NCI-H510A (cell line): ENCODE data around the gene KDM4F.
"Not testable (repeated sequence)": the region's sequence is repeated elsewhere in the genome, so short reads cannot be mapped to it uniquely, and the experiment has no call there.

Source experiments
- DNase-seq: peaks from one replicate; lab custom pipeline; 2025; lab: John Stamatoyannopoulos, UW

Gene KDM4F

GRCh38 chr11:95049122-95049521 is at the start of gene KDM4F:
Gene KDM4F (plus strand): TSS chr11:95049422.
- not testable (repeated sequence) for DNase-seq

DNA sequence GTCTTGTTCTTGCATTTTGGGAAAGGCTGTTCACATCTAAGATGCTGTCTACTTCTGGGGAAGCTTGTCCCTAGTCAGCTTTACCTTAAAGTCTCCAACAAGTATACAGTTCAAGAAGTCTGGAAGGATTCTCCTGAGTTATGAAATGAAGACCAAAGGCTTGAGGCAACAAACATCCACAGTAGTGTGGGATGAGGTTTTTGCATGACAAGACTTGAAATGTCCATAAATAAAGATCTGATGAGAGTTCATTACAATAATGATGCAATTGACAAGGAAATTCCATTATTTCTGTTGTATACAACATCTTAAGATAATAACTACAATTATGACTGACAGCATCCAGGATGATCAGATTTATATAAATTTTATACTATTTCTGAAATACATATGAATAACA is 45.5 kb upstream of the KDM4F start:
- no peak for DNase-seq

- DNase-seq, result no peak
Observed at GRCh38 chr11:95005642-95006041, 43.6 kb upstream of the KDM4F start.

- DNase-seq, result no peak
Observed at GRCh38 chr11:95011376-95011775, 37.8 kb upstream of the KDM4F start.

DNA sequence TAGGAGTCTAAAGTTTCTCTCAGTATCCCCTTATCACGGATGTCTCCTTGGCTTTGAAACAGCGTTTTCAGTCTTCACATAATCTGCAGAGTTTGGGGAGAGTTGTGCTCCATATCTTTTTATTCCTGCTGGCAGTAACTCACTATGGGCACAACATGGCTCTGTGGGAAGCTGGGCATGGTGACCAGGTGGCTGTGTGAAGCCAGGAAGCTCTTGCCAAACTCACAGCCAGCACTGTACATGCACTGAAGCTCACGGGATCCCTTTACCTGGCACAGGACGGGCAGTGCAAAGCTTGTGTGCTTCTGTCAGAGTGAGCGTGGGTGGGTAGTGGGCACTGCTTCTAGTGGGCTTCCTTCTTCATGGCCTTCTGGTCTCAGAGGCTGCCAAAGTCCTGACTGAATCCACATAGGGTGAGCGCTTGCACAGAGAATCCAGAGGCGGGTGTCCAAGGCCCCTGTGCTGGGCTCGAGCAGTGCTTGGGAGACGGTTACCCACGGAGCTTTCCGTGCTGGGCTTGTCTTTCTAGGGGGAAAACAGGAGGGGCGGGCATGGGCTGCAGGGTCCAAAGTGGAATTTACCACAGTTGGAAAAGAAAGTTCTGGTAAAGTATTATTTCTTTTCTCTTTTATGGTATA is 34.9 kb upstream of the KDM4F start:
- no peak for DNase-seq

DNA sequence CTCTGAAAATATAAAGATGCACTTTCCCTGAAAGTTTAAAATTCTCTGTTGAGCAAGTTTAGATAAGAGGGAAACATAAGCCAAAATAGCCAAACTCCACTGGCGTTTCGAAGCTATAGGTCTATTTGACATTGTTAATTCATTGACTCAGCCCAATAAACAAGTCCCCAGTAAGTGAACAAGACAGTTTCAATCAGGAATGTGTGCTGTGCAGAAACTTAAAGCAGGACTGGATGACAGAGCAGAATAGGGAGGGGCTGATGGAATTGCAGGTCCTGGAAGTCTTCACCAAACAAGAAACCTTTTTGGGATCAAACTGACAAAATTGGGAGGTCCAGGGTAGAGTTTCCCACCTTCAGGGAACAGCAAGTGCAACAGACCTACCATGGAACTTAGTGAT is 33.1 kb upstream of the KDM4F start:
- no peak for DNase-seq

- not testable (repeated sequence) for DNase-seq
Observed at GRCh38 chr11:95021468-95021867, 27.8 kb upstream of the KDM4F start.

DNA sequence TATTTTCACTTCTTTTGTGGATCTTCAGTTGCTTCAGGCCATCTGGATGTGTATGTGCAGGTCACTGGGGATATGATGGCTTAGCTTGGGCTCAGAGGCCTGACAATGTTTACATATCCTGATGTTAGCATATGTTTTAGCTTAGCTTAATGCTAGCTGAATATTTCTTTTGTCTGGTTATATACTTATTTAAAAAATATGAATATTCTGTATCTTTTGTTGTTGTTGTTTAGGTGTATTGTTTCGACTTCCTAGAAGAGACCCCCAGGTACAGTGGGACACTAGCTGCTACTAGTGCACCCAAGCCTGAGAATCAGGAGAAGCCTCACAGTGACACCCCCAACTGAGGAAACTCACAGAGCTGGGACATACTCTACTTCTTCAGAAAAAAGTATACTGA is 24.3 kb upstream of the KDM4F start, which contains the start of gene KDM4E:
Gene KDM4E (plus strand): TSS at position 301 of the 400 bp plus-strand sequence. CDS start 300 bp downstream, outside the sequence.
- DNase-seq, result no peak

GRCh38 chr11:95025594-95025993 is 23.6 kb upstream of the KDM4F start:
- not testable (repeated sequence) for DNase-seq

- DNase-seq, result no peak
Observed at GRCh38 chr11:95028357-95028756, 20.9 kb upstream of the KDM4F start.

DNA sequence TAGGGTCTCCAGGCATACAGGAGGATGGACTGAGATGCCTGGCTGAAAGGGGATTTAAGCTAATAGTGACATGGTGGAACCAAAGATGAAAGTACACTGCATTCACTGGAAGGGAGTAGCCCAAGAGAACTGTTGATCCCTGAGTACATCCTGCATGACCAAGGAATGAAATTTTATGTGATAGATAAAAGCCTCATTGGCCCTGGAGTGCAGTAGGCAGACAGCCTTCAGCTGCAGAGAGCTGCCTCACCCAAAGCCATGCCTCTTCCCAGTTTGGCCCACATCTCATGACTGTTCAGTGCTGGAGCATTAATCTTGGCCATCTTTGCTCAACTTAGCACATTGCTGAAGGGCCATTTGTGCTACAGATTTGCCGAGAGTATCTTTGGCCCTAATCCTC is 16.2 kb upstream of the KDM4F start:
- no peak for DNase-seq

DNA sequence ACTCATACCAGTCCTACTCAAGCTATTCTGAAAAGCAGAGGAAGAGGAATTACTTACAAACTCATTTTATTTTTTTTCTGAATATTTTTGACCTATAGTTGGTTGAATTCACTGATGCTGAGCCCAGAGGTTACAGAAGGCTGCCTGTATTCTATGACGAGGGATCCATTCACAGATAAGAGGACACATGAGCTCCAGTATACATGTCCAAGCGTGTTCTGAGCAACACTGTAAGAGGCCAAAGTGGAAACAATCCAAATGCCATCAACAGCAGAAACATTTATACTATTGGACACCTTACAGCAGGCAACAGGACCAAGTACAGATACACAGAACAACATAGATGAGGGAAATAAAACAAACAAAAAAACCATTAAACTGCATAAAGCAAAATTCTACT is 13.9 kb upstream of the KDM4F start:
- no peak for DNase-seq

DNA sequence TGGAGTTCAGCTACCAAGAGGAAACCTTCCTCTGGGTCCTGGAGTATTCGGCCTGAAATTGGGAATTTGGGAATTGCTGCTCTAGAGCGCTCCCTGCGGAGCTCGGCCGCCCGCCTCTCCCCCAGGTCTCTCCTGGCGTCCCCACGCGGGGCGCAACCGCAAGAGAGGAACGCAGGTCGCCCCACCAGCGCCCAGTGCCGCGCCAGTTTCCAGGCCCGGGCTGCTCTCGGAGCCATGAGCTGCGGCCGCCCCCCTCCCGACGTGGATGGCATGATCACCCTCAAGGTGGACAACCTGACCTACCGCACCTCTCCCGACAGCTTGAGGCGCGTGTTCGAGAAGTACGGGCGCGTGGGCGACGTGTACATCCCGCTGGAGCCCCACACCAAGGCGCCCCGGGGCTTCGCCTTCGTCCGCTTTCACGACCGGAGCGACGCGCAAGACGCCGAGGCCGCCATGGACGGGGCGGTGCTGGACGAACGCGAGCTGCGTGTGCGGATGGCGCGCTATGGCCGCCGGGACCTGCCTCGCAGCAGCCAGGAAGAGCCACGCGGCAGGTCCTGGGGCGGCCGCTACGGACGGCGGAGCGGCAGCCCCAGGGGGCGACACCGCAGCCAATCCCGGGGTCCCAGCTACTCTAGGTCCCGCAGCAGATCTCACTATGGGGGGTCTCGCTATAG is 11.7 kb upstream of the KDM4F start:
- not testable (repeated sequence) for DNase-seq

DNA sequence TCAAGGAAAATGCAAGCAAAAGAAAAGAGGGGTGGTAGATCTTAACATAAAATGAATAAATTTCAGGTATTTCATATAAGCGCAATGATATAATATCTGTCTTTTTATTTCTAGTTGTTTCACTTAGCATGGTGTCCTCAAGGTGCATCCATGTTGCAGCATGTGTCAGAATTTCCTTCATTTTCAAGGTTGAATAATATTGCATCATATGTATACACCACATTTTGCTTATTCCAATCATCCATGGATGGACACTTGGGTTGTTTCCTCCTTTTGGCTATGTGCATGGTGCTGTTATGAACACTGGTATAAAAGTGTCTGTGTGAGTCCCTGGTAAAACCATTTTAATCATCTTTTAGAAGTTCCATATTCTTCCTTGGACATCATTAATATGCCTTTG is 7.0 kb upstream of the KDM4F start:
- DNase-seq, result no peak

DNA sequence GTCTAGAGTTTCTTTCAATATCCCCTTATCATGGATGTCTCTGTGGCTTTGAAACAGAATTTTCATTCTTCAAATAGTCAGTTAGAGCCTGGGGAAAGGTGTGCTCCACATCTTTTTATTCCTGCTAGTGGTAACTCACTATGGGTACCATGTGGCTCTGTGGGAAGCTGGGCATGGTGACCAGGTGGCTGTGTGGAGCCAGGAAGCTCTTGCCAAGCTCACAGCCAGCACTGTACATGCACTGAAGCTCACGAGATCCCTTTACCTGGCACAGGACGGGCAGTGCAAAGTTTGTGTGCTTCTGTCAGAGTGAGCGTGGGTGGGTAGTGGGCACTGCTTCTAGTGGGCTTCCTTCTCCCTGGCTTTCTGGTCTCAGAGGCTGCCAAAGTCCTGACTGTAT is 6.3 kb upstream of the KDM4F start:
- no peak for DNase-seq

- no peak for DNase-seq
Observed at GRCh38 chr11:95044010-95044409, 5.2 kb upstream of the KDM4F start.

- DNase-seq, result no peak
Observed at GRCh38 chr11:95045812-95046211, 3.4 kb upstream of the KDM4F start.

DNA sequence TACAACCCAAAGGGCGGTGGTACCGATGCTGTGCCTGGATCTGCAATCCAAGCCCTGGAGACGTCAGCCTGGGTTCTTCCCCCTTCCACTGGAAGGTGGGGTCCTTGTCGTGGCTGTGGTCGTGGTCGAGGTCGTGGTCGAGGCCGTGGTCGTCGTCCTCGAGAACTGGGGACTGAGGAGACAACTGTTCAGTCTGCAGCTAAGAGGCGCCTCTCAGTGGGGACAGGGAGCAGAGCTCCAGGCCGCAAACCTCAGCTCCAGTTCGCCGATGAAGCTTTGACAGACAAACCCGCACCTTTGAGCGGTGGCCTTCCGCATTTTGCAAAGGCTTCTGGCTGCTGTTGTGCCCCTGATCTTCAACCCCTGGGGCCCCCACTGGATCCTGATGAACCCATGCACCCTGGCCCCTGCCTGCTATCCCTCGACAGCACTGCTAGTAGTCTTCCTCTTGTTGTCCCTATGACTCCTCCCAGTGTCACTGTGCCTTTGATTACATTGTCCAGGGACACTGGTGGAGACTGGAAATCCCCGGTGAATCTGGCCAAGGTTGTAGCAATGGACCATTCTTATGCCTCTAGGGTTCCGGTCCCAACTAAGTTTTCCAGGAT is 1.5 kb downstream of the KDM4F start:
- DNase-seq, result no peak

- no peak for DNase-seq
Observed at GRCh38 chr11:95054356-95054755, 5.1 kb downstream of the KDM4F start.

- DNase-seq, result no peak
Observed at GRCh38 chr11:95055283-95055897, 6.2 kb downstream of the KDM4F start.

DNA sequence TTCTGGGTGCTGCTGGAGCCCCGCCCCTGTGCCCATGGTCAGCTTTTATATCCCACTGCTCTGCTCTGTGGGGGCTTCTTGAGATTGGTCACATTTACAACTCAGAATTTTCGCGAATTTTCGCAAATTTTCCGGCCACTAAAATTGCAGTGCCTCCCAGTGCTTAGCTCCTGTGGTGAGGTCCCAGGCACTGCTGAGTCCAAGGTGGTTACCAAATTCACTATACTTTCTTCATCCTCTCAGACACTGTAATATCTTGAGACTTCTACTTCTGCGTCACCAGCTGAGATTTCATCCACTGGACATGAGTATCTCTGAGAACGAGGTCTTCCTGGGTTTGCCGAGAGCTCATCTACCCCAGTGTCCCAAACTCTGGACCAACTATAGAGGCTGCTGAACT is 8.7 kb downstream of the KDM4F start:
- no peak for DNase-seq

DNA sequence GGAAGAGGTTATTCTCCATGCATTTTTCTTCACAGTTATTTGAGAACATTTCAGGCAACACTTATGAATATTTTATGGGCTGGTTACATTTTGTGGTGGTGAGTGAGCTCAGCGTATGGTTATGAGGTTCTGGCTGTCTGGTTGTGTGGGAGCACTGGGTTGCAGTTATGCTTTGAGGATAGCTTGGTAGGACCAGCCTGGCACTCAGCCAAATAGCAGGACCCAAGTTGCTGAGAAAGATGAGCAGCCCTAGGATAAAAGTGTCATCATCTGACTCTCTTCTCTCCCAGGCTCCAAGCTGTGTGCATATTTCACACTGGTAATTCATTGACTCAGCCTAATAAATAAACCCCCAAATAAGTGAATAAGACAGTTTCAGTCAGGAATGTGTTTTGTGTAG is 9.4 kb downstream of the KDM4F start:
- DNase-seq, result no peak

- DNase-seq, result no peak
Observed at GRCh38 chr11:95059046-95059445, 9.8 kb downstream of the KDM4F start.
